ENCODE data around the gene SEPTIN8. TPM values are rescaled to one million over a fixed set of nuclear protein-coding genes. Genes with fewer than 3 reads are reported as not detected.

The SEPTIN8 gene
- polyA plus RNA-seq (2013), result 198 and 213 TPM in 2 replicates

- peak within 1 kb of the TSS; percentile 93 for H3K9ac ChIP-seq (ENCODE audit: low read length)
- H2BK5ac ChIP-seq (ENCODE audit: low read depth, low read length, poor library complexity), result peak within 1 kb of the TSS; percentile 74
- peak within 1 kb of the TSS; percentile 93 for H3K4me2 ChIP-seq (ENCODE audit: low read length)
- peaks cover 13 to 16% of the 10 kb centered on the region in 2 experiments for H3K36me3 ChIP-seq (ENCODE audit: control insufficient read depth in 1 of 2, insufficient read depth in 2 of 2, low read length in 2 of 2)
- H3K4me1 ChIP-seq (ENCODE audit: control insufficient read depth in 1 of 2, insufficient read depth in 2 of 2, low read length in 2 of 2), result peaks cover 38 to 42% of the 10 kb centered on the region in 2 experiments
- peak; percentile 27 to 61 for DNase-seq
- no peaks in the 10 kb centered on the region for H3K27me3 ChIP-seq (ENCODE audit: insufficient read depth, low read length)
- peaks cover 58% of the 10 kb centered on the region for H3K79me1 ChIP-seq (ENCODE audit: low read length)
- WGBS (ENCODE audit: extremely low coverage, insufficient coverage, insufficient read length), result no CpG with 5 or more reads among the region's 82 CpGs
- peak within 1 kb of the TSS; percentile 76 for H2AFZ ChIP-seq (ENCODE audit: insufficient read depth, low read length, poor library complexity)
- peak within 1 kb of the TSS; percentile 97 for H3K27ac ChIP-seq (ENCODE audit: low read depth, low read length)
- peak within 1 kb of the TSS; percentile 43 for H4K12ac ChIP-seq (ENCODE audit: low read depth, low read length)
- H3K79me2 ChIP-seq (ENCODE audit: control insufficient read depth, insufficient read depth, low read length, poor library complexity), result peaks cover 50% of the 10 kb centered on the region
- peak within 1 kb of the TSS; percentile 99 for H4K91ac ChIP-seq (ENCODE audit: low read depth, low read length)
- H2BK12ac ChIP-seq (ENCODE audit: low read length), result peak within 1 kb of the TSS; percentile 81
- peak within 1 kb of the TSS; percentile 84 for H3K4me3 ChIP-seq (ENCODE audit: low read depth, low read length)
- no peaks in the 10 kb centered on the region for H3K9me3 ChIP-seq (ENCODE audit: insufficient read depth, low read depth, low read length)
- H3K14ac ChIP-seq (ENCODE audit: low read length), result peak within 1 kb of the TSS; percentile 98
- H3K23ac ChIP-seq (ENCODE audit: low read length), result no peak within 1 kb of the TSS
- peak within 1 kb of the TSS; percentile 45 for H2AK5ac ChIP-seq (ENCODE audit: low read length)
- peak within 1 kb of the TSS; percentile 87 for H2BK120ac ChIP-seq (ENCODE audit: insufficient read depth, low read length, poor library complexity)
- H3K4ac ChIP-seq (ENCODE audit: low read depth, low read length), result peak within 1 kb of the TSS; percentile 91
- peak within 1 kb of the TSS; percentile 88 for H4K8ac ChIP-seq (ENCODE audit: low read depth, low read length)
- H3K18ac ChIP-seq (ENCODE audit: low read length), result peak within 1 kb of the TSS; percentile 98
Observed at GRCh38 chr5:132777209-132778069, at the start of gene SEPTIN8. TSS of gene SEPTIN8 (minus strand) at chr5:132777239. CDS start at chr5:132777137, 102 bp downstream.

- Histone ChIP-seq H3K4me3 (ENCODE audit: low read depth, low read length) (no peak overlapping the region), H3K4me2 (ENCODE audit: low read length) (no peak overlapping the region), H3K9me3 (ENCODE audit: insufficient read depth, low read depth, low read length) (no peaks in the 10 kb centered on the region), H3K4me1 (ENCODE audit: control insufficient read depth in 1 of 2, insufficient read depth in 2 of 2, low read length in 2 of 2) (peaks cover 28 to 36% of the 10 kb centered on the region in 2 experiments), H4K8ac (ENCODE audit: low read depth, low read length) (peak overlapping the region; percentile 64), H2BK5ac (ENCODE audit: low read depth, low read length, poor library complexity) (no peak overlapping the region), H3K79me1 (ENCODE audit: low read length) (peaks cover 23% of the 10 kb centered on the region), H3K9ac (ENCODE audit: low read length) (no peak overlapping the region), H2BK12ac (ENCODE audit: low read length) (no peak overlapping the region), H3K18ac (ENCODE audit: low read length) (peak overlapping the region; percentile 51), H3K4ac (ENCODE audit: low read depth, low read length) (no peak overlapping the region), H3K23ac (ENCODE audit: low read length) (no peak overlapping the region), H3K79me2 (ENCODE audit: control insufficient read depth, insufficient read depth, low read length, poor library complexity) (peaks cover 6% of the 10 kb centered on the region), H2AFZ (ENCODE audit: insufficient read depth, low read length, poor library complexity) (peak overlapping the region; percentile 24), H3K27me3 (ENCODE audit: insufficient read depth, low read length) (no peaks in the 10 kb centered on the region), H2AK5ac (ENCODE audit: low read length) (peak overlapping the region; percentile 4), H4K91ac (ENCODE audit: low read depth, low read length) (peak overlapping the region; percentile 53), H2BK120ac (ENCODE audit: insufficient read depth, low read length, poor library complexity) (peak overlapping the region; percentile 21), H3K14ac (ENCODE audit: low read length) (no peak overlapping the region), H3K27ac (ENCODE audit: low read depth, low read length) (no peak overlapping the region), H4K12ac (ENCODE audit: low read depth, low read length) (no peak overlapping the region), H3K36me3 (ENCODE audit: control insufficient read depth in 1 of 2, insufficient read depth in 2 of 2, low read length in 2 of 2) (peaks cover 0 to 3% of the 10 kb centered on the region in 2 experiments)
- WGBS (ENCODE audit: extremely low coverage, insufficient coverage, insufficient read length), result no CpG with 5 or more reads among the region's 6 CpGs
- DNase-seq, result no peak
Observed at GRCh38 chr5:132826424-132827082, 49.5 kb upstream of the SEPTIN8 start.

GRCh38 chr5:132825834-132826391, 48.9 kb upstream of the SEPTIN8 start:
- Histone ChIP-seq H2AFZ (ENCODE audit: insufficient read depth, low read length, poor library complexity) (peak overlapping the region; percentile 24), H4K12ac (ENCODE audit: low read depth, low read length) (no peak overlapping the region), H3K36me3 (ENCODE audit: control insufficient read depth in 1 of 2, insufficient read depth in 2 of 2, low read length in 2 of 2) (peaks cover 0 to 3% of the 10 kb centered on the region in 2 experiments), H3K9ac (ENCODE audit: low read length) (no peak overlapping the region), H3K4me1 (ENCODE audit: control insufficient read depth in 1 of 2, insufficient read depth in 2 of 2, low read length in 2 of 2) (peaks cover 28 to 36% of the 10 kb centered on the region in 2 experiments), H3K4ac (ENCODE audit: low read depth, low read length) (no peak overlapping the region), H3K9me3 (ENCODE audit: insufficient read depth, low read depth, low read length) (no peaks in the 10 kb centered on the region), H3K27me3 (ENCODE audit: insufficient read depth, low read length) (no peaks in the 10 kb centered on the region), H3K4me3 (ENCODE audit: low read depth, low read length) (peak overlapping the region; percentile 29), H3K4me2 (ENCODE audit: low read length) (peak overlapping the region; percentile 62), H2BK120ac (ENCODE audit: insufficient read depth, low read length, poor library complexity) (peak overlapping the region; percentile 21), H3K18ac (ENCODE audit: low read length) (peak overlapping the region; percentile 51), H3K23ac (ENCODE audit: low read length) (no peak overlapping the region), H3K79me2 (ENCODE audit: control insufficient read depth, insufficient read depth, low read length, poor library complexity) (peaks cover 6% of the 10 kb centered on the region), H3K27ac (ENCODE audit: low read depth, low read length) (no peak overlapping the region), H3K14ac (ENCODE audit: low read length) (peak overlapping the region; percentile 57), H4K8ac (ENCODE audit: low read depth, low read length) (peak overlapping the region; percentile 64), H2AK5ac (ENCODE audit: low read length) (peak overlapping the region; percentile 4), H3K79me1 (ENCODE audit: low read length) (peaks cover 23% of the 10 kb centered on the region), H2BK12ac (ENCODE audit: low read length) (no peak overlapping the region), H2BK5ac (ENCODE audit: low read depth, low read length, poor library complexity) (no peak overlapping the region), H4K91ac (ENCODE audit: low read depth, low read length) (peak overlapping the region; percentile 53)
- no CpG with 5 or more reads among the region's 43 CpGs for WGBS (ENCODE audit: extremely low coverage, insufficient coverage, insufficient read length)
- no peak for DNase-seq
